PC-9 (cell line): ENCODE data around the gene CCDC182.

ENCODE experiments used
- EZH2 ChIP-seq: fragments of 200-600 bp; sonication (generic); IDR thresholded peaks from 2 replicates; pipeline ENCODE4 v1.8.0; 2017; ENCODE audit warnings: antibody characterized with exemption, low read depth
- TF ChIP-seq, protein P1 (sequence below): fragments of 200-600 bp; sonication (generic); conservative IDR thresholded peaks from 2 replicates; pipeline ENCODE4 v1.6.1; 2017; ENCODE audit warnings: mixed run types, antibody characterized with exemption, mild to moderate bottlenecking, moderate library complexity

DNA sequence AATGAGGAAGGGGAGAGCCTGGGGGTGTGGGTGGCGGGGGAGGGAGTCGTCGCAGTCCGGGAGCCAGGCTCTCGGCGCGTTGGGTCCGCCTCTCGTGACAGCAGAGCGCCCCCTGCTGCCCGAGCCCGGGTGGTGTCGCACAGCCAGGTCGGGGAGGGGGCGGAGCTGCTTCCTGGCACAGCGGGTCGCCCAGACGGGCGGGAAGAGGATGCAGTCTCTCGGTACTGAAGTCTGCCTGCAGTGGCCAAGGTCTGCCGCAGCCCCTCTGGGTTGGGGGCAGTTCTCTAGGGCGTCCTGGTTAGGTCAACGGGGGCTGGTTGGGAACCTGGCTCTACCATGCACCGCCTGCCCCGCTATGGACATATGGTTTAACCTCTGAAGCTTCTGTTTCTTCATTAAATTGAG, 38.2 kb upstream of the CCDC182 start:
- TF ChIP-seq, protein P1, sequence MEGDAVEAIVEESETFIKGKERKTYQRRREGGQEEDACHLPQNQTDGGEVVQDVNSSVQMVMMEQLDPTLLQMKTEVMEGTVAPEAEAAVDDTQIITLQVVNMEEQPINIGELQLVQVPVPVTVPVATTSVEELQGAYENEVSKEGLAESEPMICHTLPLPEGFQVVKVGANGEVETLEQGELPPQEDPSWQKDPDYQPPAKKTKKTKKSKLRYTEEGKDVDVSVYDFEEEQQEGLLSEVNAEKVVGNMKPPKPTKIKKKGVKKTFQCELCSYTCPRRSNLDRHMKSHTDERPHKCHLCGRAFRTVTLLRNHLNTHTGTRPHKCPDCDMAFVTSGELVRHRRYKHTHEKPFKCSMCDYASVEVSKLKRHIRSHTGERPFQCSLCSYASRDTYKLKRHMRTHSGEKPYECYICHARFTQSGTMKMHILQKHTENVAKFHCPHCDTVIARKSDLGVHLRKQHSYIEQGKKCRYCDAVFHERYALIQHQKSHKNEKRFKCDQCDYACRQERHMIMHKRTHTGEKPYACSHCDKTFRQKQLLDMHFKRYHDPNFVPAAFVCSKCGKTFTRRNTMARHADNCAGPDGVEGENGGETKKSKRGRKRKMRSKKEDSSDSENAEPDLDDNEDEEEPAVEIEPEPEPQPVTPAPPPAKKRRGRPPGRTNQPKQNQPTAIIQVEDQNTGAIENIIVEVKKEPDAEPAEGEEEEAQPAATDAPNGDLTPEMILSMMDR = peak; percentile 84
- no peak for TF ChIP-seq EZH2
